GM12878 (cell line): ENCODE results near the gene PTPRU.

ENCODE experiments used
- NFIC ChIP-seq: IDR thresholded peaks from 2 replicates; pipeline ENCODE4 v1.6.1; 2012; ENCODE audit warnings: low read depth, mild to moderate bottlenecking, inconsistent platforms, low read length, moderate library complexity
- NR2C2 ChIP-seq: IDR thresholded peaks from 2 replicates; pipeline ENCODE4 v1.6.1; 2011; ENCODE audit warnings: borderline replicate concordance, low read depth; ENCODE audit not compliant: control insufficient read depth, insufficient read length
- RCOR1 ChIP-seq: conservative IDR thresholded peaks from 2 replicates; pipeline ENCODE4 v1.6.1; 2012; ENCODE audit warnings: low read depth, low read length, improper control_type of control experiment
- TF ChIP-seq, protein P1 (sequence below): IDR thresholded peaks from 2 replicates; pipeline ENCODE4 v1.6.1; 2011; ENCODE audit warnings: low read depth, mild to moderate bottlenecking, low read length, moderate library complexity, borderline replicate concordance; ENCODE audit errors: extremely low read depth
- TF ChIP-seq, protein P2 (sequence below): fragments of 450-650 bp; IDR thresholded peaks from 2 replicates; pipeline ENCODE4 v1.6.1; 2017; ENCODE audit warnings: antibody characterized with exemption, mild to moderate bottlenecking, moderate library complexity
- TF ChIP-seq, protein P3 (sequence below): IDR thresholded peaks from 2 replicates; pipeline ENCODE4 v1.6.1; 2011; ENCODE audit warnings: low read depth, low read length, improper control_type of control experiment, borderline replicate concordance
- TF ChIP-seq, protein P4 (sequence below): fragments of 450-650 bp; IDR thresholded peaks from 2 replicates; pipeline ENCODE4 v1.6.1; 2017; ENCODE audit warnings: mild to moderate bottlenecking, low read depth, inconsistent platforms; ENCODE audit not compliant: poor library complexity, severe bottlenecking
- TF ChIP-seq, protein P5 (sequence below), 3 experiments: IDR thresholded peaks in 2 of 3; conservative IDR thresholded peaks in 1 of 3; 2 replicates each; pipeline ENCODE4 v1.5.1; 2011; ENCODE audit warnings: low read depth in 3 of 3, low read length in 3 of 3, mild to moderate bottlenecking in 3 of 3, control low read depth in 2 of 3, moderate library complexity in 2 of 3, inconsistent platforms in 1 of 3, mixed read lengths in 1 of 3; ENCODE audit not compliant: control insufficient read depth in 2 of 3, insufficient read depth in 1 of 3; ENCODE audit errors: extremely low read depth in 1 of 3
- TF ChIP-seq, protein P6 (sequence below): IDR thresholded peaks from 2 replicates; pipeline ENCODE4 v1.6.1; 2012; ENCODE audit warnings: low read depth, low read length, improper control_type of control experiment

DNA sequence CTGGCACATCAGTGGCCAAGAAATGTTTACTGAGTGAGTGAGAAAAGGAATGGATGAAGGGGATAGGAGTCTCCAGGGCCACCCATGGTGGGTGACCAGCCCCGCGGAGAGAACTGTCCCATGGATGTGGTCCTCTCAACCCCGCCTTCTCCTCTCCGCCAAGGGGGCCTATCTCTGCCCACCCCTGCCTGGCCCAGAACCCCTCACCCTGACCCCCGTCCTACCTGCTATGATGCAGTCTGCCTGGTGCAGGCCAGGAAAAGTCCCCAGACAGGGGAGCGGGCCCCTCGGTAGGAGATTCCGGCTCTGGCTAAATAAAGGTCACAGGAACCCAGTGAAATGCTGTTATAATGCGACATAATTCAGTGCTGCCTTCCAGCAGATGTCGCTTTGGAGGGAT is 107.6 kb downstream of the PTPRU start:
- TF ChIP-seq, protein P1, sequence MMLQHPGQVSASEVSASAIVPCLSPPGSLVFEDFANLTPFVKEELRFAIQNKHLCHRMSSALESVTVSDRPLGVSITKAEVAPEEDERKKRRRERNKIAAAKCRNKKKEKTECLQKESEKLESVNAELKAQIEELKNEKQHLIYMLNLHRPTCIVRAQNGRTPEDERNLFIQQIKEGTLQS, result no peak
- TF ChIP-seq, protein P2, sequence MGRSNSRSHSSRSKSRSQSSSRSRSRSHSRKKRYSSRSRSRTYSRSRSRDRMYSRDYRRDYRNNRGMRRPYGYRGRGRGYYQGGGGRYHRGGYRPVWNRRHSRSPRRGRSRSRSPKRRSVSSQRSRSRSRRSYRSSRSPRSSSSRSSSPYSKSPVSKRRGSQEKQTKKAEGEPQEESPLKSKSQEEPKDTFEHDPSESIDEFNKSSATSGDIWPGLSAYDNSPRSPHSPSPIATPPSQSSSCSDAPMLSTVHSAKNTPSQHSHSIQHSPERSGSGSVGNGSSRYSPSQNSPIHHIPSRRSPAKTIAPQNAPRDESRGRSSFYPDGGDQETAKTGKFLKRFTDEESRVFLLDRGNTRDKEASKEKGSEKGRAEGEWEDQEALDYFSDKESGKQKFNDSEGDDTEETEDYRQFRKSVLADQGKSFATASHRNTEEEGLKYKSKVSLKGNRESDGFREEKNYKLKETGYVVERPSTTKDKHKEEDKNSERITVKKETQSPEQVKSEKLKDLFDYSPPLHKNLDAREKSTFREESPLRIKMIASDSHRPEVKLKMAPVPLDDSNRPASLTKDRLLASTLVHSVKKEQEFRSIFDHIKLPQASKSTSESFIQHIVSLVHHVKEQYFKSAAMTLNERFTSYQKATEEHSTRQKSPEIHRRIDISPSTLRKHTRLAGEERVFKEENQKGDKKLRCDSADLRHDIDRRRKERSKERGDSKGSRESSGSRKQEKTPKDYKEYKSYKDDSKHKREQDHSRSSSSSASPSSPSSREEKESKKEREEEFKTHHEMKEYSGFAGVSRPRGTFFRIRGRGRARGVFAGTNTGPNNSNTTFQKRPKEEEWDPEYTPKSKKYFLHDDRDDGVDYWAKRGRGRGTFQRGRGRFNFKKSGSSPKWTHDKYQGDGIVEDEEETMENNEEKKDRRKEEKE, result no peak
- no peak for TF ChIP-seq NR2C2
- no peak for TF ChIP-seq NFIC
- TF ChIP-seq, protein P3, sequence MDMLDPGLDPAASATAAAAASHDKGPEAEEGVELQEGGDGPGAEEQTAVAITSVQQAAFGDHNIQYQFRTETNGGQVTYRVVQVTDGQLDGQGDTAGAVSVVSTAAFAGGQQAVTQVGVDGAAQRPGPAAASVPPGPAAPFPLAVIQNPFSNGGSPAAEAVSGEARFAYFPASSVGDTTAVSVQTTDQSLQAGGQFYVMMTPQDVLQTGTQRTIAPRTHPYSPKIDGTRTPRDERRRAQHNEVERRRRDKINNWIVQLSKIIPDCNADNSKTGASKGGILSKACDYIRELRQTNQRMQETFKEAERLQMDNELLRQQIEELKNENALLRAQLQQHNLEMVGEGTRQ, result no peak
- TF ChIP-seq, protein P4, sequence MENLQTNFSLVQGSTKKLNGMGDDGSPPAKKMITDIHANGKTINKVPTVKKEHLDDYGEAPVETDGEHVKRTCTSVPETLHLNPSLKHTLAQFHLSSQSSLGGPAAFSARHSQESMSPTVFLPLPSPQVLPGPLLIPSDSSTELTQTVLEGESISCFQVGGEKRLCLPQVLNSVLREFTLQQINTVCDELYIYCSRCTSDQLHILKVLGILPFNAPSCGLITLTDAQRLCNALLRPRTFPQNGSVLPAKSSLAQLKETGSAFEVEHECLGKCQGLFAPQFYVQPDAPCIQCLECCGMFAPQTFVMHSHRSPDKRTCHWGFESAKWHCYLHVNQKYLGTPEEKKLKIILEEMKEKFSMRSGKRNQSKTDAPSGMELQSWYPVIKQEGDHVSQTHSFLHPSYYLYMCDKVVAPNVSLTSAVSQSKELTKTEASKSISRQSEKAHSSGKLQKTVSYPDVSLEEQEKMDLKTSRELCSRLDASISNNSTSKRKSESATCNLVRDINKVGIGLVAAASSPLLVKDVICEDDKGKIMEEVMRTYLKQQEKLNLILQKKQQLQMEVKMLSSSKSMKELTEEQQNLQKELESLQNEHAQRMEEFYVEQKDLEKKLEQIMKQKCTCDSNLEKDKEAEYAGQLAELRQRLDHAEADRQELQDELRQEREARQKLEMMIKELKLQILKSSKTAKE, result no peak
- TF ChIP-seq, protein P5, sequence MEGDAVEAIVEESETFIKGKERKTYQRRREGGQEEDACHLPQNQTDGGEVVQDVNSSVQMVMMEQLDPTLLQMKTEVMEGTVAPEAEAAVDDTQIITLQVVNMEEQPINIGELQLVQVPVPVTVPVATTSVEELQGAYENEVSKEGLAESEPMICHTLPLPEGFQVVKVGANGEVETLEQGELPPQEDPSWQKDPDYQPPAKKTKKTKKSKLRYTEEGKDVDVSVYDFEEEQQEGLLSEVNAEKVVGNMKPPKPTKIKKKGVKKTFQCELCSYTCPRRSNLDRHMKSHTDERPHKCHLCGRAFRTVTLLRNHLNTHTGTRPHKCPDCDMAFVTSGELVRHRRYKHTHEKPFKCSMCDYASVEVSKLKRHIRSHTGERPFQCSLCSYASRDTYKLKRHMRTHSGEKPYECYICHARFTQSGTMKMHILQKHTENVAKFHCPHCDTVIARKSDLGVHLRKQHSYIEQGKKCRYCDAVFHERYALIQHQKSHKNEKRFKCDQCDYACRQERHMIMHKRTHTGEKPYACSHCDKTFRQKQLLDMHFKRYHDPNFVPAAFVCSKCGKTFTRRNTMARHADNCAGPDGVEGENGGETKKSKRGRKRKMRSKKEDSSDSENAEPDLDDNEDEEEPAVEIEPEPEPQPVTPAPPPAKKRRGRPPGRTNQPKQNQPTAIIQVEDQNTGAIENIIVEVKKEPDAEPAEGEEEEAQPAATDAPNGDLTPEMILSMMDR (IDR thresholded peaks at IDR 0.05 in 2 of 3, conservative IDR thresholded peaks at IDR 0.05 in 1 of 3; ENCODE audit: control insufficient read depth in 2 of 3, extremely low read depth in 1 of 3, insufficient read depth in 1 of 3, low read depth in 3 of 3, low read length in 3 of 3), result no peak
- no peak for TF ChIP-seq RCOR1
- TF ChIP-seq, protein P6, sequence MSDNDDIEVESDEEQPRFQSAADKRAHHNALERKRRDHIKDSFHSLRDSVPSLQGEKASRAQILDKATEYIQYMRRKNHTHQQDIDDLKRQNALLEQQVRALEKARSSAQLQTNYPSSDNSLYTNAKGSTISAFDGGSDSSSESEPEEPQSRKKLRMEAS, result no peak
